Left cardiac atrium (tissue), 4 donors: ENCODE data around the gene CSGALNACT2. TPM values are rescaled to one million over a fixed set of nuclear protein-coding genes. Genes with fewer than 3 reads are reported as not detected.
"Not testable (repeated sequence)": the region's sequence is repeated elsewhere in the genome, so short reads cannot be mapped to it uniquely, and the experiment has no call there.

Experiments used
- ATAC-seq, 2 donors: fragments of 200-7000 bp; cut with Tn5 transposase; one replicate each; pipeline ENCODE4 v1.9.1; 2020; ENCODE audit warnings: mild to moderate bottlenecking in 2 of 2, moderate library complexity in 2 of 2
- DNase-seq: peaks from one replicate; pipeline ENCODE4 v3.0.0-alpha.2; 2020
- intact Hi-C, 2 donors: fragments of 100-400 bp; cut with DNase I; formaldehyde crosslinking; loops; one replicate each; pipeline versions ENCODE4 v1.14.1 to v1.15.1; 2022 to 2023
- total RNA-seq, 2 donors: library from RNA; stranded (reverse); fragmentation: NEBNext Ultra II Directional; extraction: Animal tissue kit (Norgen Biotek cat#: 25700); gene quantifications; one replicate each; pipeline ENCODE4 v1.2.1, GENCODE V29; 2021
- donor health status: DM: no; HTN: yes; CAD: no.
- donor health status: DM: no; HTN: yes; CAD: no; lungs with severe emphysema.
- donor health status: DM: yes; HTN: yes; CAD: no.
- donor health status: Dilated cardiomyopathy.

CSGALNACT2 gene
- total RNA-seq, 2 donors from 2014 or later, result 12.0 to 17.0 TPM

DNA sequence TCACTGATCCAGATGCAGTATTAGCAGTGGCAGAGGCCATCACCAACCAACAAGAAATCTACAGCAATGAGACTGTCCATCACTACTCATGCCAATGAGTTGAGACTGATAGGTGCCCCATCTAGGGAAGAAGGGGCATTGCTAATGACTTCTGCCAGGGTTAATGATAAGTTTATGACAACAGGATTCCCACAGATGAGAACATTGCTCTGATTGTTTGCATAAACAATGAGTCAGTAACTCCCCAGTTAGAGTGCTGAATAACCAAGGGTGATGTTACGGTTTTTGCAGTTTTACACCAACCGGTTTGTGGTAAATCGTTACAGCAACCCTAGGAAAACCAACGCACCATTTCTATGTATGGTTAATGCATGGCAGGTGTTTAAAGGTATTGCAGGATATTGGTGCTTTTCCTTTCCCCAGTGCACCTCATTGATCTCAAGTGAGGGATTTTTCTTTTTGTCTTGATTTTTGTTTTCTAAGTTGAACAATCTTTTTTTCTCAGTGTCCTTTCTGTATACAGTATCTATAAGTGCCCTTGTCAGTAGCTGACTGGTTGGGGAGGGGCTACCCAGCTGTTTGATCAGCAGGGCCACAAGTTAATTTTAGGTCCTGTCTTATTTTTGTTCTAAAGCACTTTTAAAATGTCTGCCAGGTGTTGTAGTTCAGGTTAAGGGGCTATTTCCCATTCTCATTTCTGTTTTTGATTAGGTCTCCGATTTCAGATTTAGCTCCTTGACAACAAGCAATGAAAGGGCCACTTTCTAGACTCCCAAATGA, 3.9 kb upstream of the CSGALNACT2 start:
- ATAC-seq (no peak), DNase-seq (no peak)
- intact Hi-C loops, result no loop called here

DNA sequence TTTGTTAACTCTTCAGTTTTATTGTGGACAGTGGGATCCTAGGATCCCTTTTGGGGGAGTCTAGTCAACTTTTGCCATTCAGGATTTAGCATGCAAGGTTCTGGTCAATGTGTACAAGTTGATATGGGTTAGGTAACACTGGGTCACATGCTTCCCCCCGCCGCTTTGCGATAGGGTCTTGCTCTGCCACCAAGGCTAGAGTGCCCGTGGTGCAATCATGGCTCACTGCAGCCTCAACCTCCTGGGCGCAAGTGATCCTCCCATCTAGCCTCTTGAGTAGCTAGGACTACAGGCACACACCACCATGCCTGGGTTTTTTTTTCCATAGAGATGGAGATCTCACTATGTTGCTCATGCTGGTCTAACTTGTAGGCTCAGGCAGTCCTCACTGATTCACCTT, 3.2 kb upstream of the CSGALNACT2 start:
- ATAC-seq, result no peak
- DNase-seq, result no peak
- intact Hi-C loops, result no loop called here

DNA sequence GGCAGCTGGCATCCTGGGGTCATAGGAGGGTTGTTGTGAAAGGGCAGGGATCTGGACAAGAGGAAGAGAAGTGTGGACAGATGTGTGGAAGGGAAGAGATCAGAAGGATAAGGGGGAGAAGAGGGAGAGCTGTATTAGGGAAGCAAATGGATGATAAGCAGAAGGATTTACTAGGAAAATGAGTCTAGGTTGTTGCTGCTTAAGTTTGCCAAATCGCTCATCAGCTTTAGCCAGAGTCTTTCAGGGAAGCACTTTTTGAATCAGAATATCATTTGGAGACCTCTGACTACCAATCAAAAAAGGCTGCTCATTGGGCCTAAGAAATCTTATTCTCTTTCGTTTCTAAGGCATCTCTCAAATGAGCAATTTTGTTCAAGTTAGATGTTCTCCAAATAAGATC, 2.6 kb upstream of the CSGALNACT2 start:
- ATAC-seq, result no peak
- no peak for DNase-seq

DNA sequence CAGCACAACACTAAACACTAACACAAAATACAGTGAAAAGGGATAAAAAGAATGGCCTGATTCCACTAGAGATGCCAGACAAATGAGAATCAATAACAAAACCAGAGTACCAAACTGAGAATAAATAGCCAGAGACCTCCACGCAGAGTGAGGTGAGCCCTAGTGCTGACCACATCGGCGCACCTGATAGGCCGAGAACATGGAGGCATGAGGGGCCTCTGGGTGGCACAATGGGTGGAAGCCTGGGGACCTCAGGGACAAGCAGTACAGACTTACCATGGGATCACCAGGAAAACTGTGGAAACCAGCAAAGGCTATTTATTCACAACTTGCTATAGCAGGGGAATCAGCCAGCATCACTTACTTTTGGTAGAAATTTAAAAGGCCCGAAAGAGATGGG, 1.8 kb upstream of the CSGALNACT2 start:
- intact Hi-C loops, result no loop called here
- ATAC-seq, result no peak
- DNase-seq, result no peak

More for the DNA sequence above, 2.6 kb upstream of the CSGALNACT2 start:
- intact Hi-C loops, result no loop called here

DNA sequence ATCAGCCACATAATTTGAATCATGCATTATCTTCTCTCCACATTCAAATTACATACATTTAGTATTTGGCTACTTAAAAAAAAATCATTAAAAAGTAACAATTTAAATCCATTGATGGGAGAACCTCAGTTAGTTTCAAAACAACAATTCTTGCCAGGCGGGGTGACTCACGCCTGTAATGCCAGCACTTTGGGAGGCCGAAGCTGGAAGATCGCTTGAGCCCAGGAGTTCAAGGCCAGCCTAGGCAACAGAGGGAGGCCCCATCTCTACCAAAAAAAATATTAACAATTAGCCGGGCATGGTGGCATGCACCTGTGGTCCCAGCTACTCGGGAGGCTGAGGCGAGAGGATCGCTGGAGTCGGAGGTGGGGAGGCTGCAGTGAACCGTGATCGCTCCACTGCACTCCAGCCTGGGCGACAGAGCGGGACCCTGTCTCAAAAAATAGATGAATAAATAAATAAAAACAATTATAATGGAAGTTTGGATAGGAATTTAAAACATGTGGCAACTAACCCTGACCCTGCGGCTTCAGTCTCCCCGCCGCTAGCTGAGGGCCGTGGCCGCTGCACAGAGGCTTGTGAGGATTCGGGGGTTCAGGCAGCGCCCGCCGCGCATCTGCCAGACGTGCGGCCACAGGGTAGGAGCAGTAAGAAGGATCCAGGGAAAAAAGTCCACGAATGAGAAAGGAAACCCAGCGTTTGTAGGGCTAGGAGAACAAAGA, 1.1 kb upstream of the CSGALNACT2 start:
- intact Hi-C loops, result no loop called here
- DNase-seq (no peak), ATAC-seq (no peak)

DNA sequence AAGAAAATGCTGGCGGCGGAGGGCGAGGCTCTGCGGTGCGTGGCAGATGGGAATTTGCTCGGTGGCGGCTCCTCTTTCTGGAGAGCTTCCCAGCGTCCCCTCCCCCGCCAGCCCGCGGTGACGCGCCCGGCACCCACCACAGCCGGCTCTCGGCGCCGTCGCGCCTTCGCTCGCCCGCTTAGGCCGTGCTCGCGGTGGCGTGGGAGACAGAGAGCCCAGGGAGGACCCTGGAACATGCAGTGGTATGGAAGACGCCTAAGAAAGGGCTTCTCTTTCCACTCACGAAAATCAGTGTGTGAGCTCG, 576 bp upstream of the CSGALNACT2 start:
- intact Hi-C loops, result no loop called here
- peak; percentile 75 to 82 for ATAC-seq
- peak; percentile 60 for DNase-seq

DNA sequence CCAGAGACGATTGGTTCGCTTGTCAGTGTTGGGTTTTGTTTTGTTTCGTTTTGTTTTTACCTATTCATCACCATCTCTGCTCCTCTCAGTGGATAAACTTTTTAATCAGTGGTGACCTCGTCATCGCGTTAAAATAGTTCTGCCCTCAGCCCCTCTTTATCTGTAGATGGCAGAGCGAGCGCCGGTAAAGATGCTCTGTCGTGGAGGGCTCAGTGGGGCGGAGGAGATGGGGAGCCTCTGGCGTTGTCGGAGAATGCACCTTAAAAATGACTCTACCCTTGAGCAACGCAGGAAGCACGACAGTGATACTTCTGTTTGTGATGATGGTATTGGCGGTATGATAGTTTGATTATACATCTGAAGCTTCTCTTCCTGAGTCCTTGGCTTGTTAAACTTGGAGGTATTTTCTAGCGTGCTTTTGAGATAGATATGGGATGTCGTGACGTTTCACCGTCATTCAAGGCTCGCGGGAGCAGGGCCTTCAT, 554 bp downstream of the CSGALNACT2 start:
- ATAC-seq (peak; percentile 13 to 16), DNase-seq (no peak)
- intact Hi-C loops, result no loop called here

DNA sequence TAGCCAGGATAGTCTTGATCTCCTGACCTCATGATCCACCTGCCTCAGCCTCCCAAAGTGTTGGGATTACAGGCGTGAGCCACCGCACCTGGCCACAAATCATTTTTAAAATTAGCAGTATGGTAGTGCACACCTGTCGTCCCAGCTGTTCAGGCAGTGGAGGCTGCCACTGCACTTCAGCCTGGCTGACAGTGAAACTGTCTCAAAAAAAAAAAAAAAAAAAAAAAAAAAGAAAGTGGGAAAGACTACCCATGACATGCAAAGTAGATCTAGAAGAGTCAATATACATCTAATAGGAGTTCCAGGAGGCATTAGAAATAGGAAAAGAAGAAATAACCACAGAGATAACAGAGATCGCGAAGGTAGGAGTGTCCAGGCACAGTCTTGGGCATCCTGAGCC, 3.2 kb downstream of the CSGALNACT2 start:
- no peak for DNase-seq
- intact Hi-C loops, result no loop called here
- no peak for ATAC-seq

DNA sequence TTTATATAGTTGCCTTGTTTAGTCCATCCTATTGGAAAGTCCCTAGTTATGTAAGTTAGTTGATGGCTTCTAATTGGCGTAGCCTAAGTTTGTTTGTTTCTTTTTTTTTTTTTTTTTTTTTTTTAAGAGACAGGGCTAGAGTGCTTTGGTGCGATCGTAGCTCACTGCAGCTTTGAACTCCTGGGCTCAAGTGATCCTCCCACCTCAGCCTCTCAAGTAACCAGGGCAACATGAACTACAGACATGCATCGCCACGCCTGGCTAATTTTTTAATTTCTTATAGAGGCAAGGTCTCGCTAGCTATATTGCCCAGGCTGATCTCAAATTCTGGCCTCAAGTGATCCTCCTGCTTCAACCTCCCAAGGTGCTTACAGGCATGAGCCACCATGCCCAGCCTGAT, 7.1 kb downstream of the CSGALNACT2 start:
- ATAC-seq, result no peak

DNA sequence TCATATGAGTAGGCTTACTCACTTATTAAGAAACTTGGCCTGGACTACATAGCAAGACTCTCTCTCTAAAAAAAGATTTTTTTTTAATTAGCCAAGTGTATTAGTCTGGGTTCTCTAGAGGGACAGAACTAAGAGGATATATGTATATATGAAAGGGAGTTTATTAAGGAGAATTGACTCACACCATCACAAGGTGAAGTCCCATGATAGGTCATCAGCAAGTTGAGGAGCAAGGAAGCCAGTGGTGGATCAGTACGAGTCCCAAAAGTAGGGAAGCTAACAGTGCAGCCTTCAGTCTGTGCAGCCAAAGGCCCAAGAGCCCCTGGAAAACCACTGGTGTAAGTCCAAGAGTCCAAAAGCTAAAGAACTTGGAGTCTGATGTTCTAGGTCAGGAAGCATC, 7.7 kb downstream of the CSGALNACT2 start:
- ATAC-seq, intact Hi-C loops, DNase-seq: not testable (repeated sequence)

More for the DNA sequence above, 7.1 kb downstream of the CSGALNACT2 start:
- intact Hi-C loops, result no loop called here
- no peak for DNase-seq

DNA sequence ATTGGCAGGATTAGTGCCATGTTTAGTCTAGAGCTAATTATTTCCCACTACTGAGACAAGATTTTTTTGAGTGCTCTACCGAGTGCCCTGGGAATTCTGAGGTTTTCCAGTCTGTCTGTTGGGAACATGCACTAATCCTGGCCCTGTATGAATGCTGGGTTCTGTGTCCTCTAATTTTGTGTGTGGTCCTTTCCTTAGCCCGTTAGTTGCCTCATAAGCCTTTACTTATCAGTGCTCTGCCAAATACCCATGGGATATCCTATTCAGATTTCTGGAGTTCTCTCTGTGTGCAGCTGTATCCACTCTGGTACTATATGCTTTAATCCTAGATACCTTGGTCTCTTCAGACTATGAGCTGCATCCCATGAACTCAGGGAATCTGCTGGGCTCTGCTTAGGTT, 13.1 kb downstream of the CSGALNACT2 start:
- no peak for DNase-seq
- peak; percentile 23 to 36 for ATAC-seq
- intact Hi-C loops, result no loop called here

DNA sequence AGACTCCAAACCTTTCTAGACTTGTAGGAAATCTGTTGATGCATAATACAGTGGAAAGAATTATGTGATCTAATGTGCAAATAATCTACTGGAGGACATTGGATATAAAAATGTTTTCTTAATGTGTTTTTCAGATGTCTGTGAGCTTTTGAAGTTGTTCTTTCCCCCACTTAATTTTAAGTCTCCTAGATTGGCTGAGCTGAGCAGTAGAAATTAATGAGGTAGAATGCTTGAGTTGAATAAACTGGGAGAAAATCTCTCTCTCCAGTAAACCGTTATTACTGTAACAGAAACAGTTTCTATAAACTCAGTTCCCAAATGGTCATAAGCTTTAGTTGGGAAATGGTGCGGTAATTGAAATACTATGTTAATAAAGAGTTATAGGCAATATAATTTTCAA, 15.7 kb downstream of the CSGALNACT2 start:
- intact Hi-C loops, result no loop called here
- DNase-seq (no peak), ATAC-seq (no peak)

DNA sequence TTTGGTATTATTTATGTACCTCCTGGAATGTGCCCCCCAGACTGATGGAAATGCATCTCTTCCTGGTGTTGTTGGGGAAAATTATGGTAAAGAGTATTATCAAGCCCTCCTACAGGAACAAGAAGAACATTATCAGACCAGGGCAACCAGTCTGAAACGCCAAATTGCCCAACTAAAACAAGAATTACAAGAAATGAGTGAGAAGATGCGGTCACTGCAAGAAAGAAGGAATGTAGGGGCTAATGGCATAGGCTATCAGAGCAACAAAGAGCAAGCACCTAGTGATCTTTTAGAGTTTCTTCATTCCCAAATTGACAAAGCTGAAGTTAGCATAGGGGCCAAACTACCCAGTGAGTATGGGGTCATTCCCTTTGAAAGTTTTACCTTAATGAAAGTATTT, 17.0 kb downstream of the CSGALNACT2 start:
- intact Hi-C loops, result no loop called here
- DNase-seq (no peak), ATAC-seq (no peak)

DNA sequence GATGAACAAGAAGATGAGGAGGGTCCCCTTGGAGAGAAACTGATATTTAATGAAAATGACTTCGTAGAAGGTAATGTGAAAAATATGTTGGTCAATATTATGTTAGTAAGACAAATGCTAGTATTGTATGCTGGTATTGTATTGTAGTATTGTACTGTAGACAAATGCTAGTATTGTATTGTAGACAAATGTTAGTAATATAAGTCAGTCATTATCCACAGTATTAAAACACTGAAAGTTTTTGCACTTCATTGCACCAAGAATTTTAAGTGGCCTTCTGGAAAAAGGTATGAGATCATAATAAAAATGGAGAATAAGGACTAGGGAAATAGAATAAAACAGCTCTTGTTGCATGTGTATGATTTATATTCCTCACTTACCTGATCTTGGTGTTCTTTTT, 17.5 kb downstream of the CSGALNACT2 start:
- intact Hi-C loops, result no loop called here
- DNase-seq (no peak), ATAC-seq (no peak)

DNA sequence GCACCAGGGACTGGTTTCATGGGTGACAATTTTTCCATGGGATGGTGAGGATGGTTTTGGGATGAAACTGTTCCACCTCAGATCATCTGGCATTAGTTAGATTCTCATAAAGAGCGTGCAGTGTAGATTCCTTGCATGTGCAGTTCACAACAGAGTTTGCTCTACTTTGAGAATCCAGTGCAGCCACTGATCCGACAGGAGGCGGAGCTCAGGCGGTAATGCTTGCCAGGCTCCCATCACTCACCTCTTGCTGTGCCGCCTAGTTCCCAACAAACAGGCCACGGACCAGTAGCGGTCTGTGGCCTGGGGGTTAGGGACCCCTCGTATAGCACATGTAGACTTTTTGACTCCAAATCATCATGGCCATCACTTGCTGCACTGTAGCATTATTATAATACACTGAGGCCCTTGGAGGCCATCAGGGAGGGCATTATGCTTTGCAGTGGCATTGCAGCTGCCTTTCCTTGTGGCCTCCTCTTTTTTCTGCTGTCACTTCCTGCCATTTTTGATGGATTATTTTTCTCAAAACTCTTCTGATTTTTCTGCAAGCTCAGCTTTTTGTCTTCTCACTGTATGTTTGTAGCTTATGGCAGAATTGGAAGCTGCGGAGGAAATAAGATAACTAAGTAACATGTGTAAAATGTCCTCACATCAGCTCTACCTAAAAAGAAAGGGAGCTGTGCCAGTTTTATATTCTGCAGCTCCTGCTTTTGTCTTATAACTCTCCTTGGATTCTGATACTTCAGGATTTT, 18.5 kb downstream of the CSGALNACT2 start:
- intact Hi-C loops, result no loop called here
- no peak for ATAC-seq

DNA sequence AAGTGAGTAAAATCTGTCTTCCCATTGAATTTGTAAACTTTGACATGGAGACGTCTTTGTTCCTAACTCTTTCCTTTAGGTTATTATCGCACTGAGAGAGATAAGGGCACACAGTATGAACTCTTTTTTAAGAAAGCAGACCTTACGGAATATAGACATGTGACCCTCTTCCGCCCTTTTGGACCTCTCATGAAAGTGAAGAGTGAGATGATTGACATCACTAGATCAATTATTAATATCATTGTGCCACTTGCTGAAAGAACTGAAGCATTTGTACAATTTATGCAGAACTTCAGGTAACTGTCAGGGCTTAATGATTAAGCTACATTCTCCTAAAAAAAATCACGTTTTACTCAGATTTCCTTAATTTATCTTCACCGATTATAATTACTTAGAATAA, 20.4 kb downstream of the CSGALNACT2 start:
- ATAC-seq (no peak), DNase-seq (no peak)
- intact Hi-C loops, result no loop called here

More for the DNA sequence above, 18.5 kb downstream of the CSGALNACT2 start:
- DNase-seq, result no peak

DNA sequence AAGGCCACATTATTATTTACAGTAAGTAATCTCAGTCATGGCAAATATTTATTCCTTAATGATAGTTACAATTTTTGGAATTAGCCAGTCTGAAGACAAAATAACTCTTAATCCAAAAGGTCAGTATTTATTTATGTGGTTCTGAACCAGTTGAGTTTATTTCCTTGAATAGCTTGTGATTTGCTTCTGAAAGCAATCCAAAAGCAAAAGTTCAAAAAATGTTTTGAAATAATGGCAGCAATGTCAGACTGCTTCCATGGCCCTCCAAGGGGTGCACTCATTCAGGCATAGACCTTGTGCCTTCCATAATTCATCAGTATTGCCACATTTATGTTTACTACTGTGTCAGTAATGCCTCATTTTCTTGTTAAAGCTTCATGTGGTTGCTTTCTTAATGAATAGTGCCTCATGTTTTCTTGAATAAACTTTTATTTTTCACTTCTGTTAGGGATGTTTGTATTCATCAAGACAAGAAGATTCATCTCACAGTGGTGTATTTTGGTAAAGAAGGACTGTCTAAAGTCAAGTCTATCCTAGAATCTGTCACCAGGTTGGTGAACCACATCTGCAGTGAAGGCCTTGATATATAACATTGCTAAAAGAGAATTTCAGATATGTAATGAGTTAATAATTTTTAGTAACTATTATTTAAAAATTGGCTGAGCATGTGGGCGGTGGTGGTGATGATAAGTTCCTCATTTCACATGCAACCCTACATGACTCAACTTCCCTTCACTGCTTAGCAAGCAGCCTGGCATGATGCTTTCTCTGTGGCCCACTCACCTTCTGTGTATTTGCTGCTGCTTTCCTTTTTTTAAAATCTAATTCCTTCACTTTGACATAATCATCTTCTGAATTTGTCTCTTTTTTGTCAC, 22.0 kb downstream of the CSGALNACT2 start:
- ATAC-seq, result peak in 1 of 2 donors; percentile 68
- DNase-seq, result no peak
- intact Hi-C loops, result no loop called here

DNA sequence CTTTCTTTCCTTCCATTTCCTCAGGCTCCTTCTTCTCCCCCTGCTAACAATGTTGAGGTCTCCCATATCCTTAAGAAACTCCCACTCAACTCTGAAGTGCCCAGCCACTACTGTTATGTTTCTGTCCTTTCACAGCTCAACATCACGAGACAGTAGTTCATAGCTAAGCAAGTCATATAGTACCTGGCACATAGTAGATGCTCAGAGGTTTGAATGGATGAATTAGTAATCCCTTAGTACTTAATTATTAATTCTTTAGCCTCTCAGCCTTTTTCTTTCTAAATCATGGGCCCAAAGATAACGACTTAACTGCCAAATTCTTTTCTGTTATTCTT, 22.6 kb downstream of the CSGALNACT2 start:
- intact Hi-C loops, result no loop called here
- ATAC-seq (no peak), DNase-seq (no peak)

DNA sequence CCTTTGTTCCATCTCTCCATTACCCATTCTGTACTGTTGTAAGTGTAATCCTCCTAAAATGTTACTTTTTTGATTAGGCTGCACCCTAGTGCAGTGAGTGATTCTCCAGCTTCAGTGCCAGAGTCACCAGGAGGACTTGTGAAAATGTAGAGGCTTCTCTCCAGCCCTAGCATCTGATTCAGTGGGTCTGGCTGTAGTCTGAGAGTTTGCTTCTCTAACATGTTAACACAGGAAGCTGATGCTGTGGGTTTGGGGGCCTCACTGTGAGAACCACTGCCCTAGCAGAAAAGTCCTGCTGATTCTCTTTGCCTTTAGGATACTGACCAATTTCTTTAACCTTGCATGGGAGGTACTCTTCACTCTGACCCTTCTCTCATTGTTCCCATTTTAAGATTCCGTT, 24.4 kb downstream of the CSGALNACT2 start:
- DNase-seq (no peak), ATAC-seq (no peak)
- intact Hi-C loops, result no loop called here
